ENCODE results near the gene TRIM47. TPM values are rescaled to one million over a fixed set of nuclear protein-coding genes. Genes with fewer than 3 reads are reported as not detected.
A peak's percentile ranks its signal among the peaks of the same experiment; 100 is the strongest.

The TRIM47 gene
- total RNA-seq, 4 donors from 2014 or later, result 21.0 to 146 (median 40.8) TPM

DNA sequence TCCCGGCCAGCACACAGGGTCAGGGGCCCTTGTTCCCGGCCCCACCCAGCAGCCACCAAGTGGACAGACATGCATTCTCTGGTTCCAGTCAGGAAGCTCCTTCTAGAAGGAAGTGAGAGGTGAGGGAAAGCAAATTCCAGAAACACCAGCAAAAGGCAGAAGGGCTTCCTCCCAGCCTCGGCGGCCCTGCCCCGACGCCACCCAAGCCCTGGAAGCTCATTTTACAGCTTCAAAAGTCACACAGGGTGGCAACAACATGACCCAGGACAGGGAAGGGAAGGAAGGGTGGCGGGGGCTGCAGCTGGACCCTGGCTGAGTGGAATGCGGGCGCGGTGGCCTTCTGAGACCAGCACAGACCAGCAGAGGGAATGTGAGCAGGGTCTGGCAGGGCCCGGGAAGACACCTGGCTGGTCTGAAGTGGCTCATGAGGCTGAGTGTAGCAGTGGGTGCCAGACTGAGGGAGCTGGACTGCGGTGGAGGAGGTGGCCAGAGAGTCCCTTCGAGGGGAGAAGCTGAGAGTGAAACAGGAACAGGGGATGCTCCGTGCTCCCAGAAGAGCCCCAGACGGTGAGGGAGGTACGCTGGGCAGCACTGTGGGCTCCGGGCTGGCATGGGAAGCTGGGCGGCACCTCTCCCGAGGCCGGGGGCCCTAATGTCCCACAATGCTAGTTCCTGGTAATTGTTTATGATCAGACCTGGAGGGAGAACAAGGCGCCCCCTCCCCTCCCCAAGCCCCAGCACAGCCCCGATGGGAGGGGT, 32.3 kb downstream of the TRIM47 start:
- no peak for ATAC-seq
- H3K27me3 ChIP-seq, result no peaks in the 10 kb centered on the region
- peaks cover 0 to 70% (median 22%) of the 10 kb centered on the region in 3 donors for H3K4me1 ChIP-seq
- peaks cover 0 to 64% of the 10 kb centered on the region in 2 donors for H3K36me3 ChIP-seq
- no peak overlapping the region for H3K4me3 ChIP-seq
- H3K27ac ChIP-seq, result peak overlapping the region in 3 of 4 donors; percentile 75 to 77 (median 75)
- H3K9me3 ChIP-seq, result no peaks in the 10 kb centered on the region
- TF ChIP-seq CTCF (IDR thresholded peaks at IDR 0.05), result no peak
- TF ChIP-seq POLR2A (IDR thresholded peaks at IDR 0.05), result no peak
- no peak for TF ChIP-seq POLR2AphosphoS5 (IDR thresholded peaks at IDR 0.05)
- TF ChIP-seq EP300 (IDR thresholded peaks at IDR 0.05), result no peak
- 62 to 70% methylated on average over 6 of the region's 22 CpGs for WGBS, 2 donors (ENCODE audit: low coverage in 1 of 2)

GRCh38 chr17:75845058-75845711, 33.2 kb downstream of the TRIM47 start:
- ATAC-seq, result peak; percentile 73
- WGBS, 2 donors (ENCODE audit: low coverage in 1 of 2), result 51% methylated on average over 5 of the region's 21 CpGs; no CpG with 5 or more reads in 1 of the 2 donors
- TF ChIP-seq POLR2A (IDR thresholded peaks at IDR 0.05) (no peak), CTCF (IDR thresholded peaks at IDR 0.05) (peak in 3 of 4 experiments; percentile 80 to 85 (median 84))
- Histone ChIP-seq H3K27me3 (no peaks in the 10 kb centered on the region), H3K4me1 (peaks cover 0 to 61% (median 22%) of the 10 kb centered on the region in 3 donors), H3K9me3 (no peaks in the 10 kb centered on the region), H3K36me3 (peaks cover 0 to 60% of the 10 kb centered on the region in 2 donors), H3K4me3 (no peak overlapping the region), H3K27ac (peak overlapping the region in 3 of 4 donors; percentile 75 to 77 (median 75))

GRCh38 chr17:75844530-75845057, 33.8 kb downstream of the TRIM47 start:
- WGBS, 2 donors (ENCODE audit: low coverage in 1 of 2), result no CpG with 5 or more reads among the region's 14 CpGs
- peak overlapping the region in 1 of 2 donors; percentile 33 for H3K4me3 ChIP-seq
- H3K36me3 ChIP-seq, result peaks cover 0 to 60% of the 10 kb centered on the region in 2 donors
- no peak for TF ChIP-seq CTCF (IDR thresholded peaks at IDR 0.05)
- no peak for TF ChIP-seq POLR2A (IDR thresholded peaks at IDR 0.05)
- no peak for TF ChIP-seq POLR2AphosphoS5 (IDR thresholded peaks at IDR 0.05)
- TF ChIP-seq EP300 (IDR thresholded peaks at IDR 0.05), result no peak
- no peaks in the 10 kb centered on the region for H3K9me3 ChIP-seq
- peak overlapping the region in 3 of 4 donors; percentile 75 to 77 (median 75) for H3K27ac ChIP-seq
- H3K4me1 ChIP-seq, result peaks cover 0 to 55% (median 22%) of the 10 kb centered on the region in 3 donors
- peak; percentile 33 for ATAC-seq
- H3K27me3 ChIP-seq, result no peaks in the 10 kb centered on the region

- H3K27me3 ChIP-seq, result no peaks in the 10 kb centered on the region
- ATAC-seq, result no peak
- peak within 1 kb of the TSS in 3 of 4 donors; percentile 75 to 77 (median 75) for H3K27ac ChIP-seq
- H3K9me3 ChIP-seq, result no peaks in the 10 kb centered on the region
- H3K4me1 ChIP-seq, result peaks cover 0 to 48% (median 22%) of the 10 kb centered on the region in 3 donors
- H3K36me3 ChIP-seq, result peaks cover 0 to 59% of the 10 kb centered on the region in 2 donors
- H3K4me3 ChIP-seq, result peak within 1 kb of the TSS in 1 of 2 donors; percentile 33
- TF ChIP-seq EP300 (IDR thresholded peaks at IDR 0.05) (no peak), CTCF (IDR thresholded peaks at IDR 0.05) (no peak), POLR2A (IDR thresholded peaks at IDR 0.05) (peak in 1 of 2 donors; percentile 11), POLR2AphosphoS5 (IDR thresholded peaks at IDR 0.05) (no peak)
- 100% methylated on average over 1 of the region's 35 CpGs; no CpG with 5 or more reads in 1 of the 2 donors for WGBS, 2 donors (ENCODE audit: low coverage in 1 of 2)
Observed at GRCh38 chr17:75843577-75844529, 34.5 kb downstream of the TRIM47 start, which contains the start of gene UNC13D. TSS of gene UNC13D (minus strand) at chr17:75844404. CDS start at chr17:75844337, 67 bp downstream.
